GM18505 (cell line): ENCODE data around the gene C12orf54.
"Not testable (repeated sequence)": the region's sequence is repeated elsewhere in the genome, so short reads cannot be mapped to it uniquely, and the experiment has no call there.

Experiments
- ATAC-seq: cut with Tn5 transposase; IDR thresholded peaks from one replicate; pipeline ENCODE4 v1.9.1; 2021; ENCODE audit not compliant: unreplicated experiment
- POLR2A ChIP-seq: IDR thresholded peaks from 4 replicates; pipeline ENCODE4 v1.6.1; 2011; ENCODE audit warnings: borderline replicate concordance; ENCODE audit not compliant: insufficient read depth, insufficient read length; ENCODE audit errors: extremely low read depth

C12orf54 gene

GRCh38 chr12:48482198-48482597 lies at the start of gene C12orf54:
TSS of gene C12orf54 (plus strand) at chr12:48482498. CDS start at chr12:48483297, 799 bp downstream.
- ATAC-seq = no peak

GRCh38 chr12:48434016-48434415 lies 48.3 kb upstream of the C12orf54 start:
- not testable (repeated sequence) for ATAC-seq

More at GRCh38 chr12:48482198-48482597, at the start of gene C12orf54:
- no peak for TF ChIP-seq POLR2A

- no peak for ATAC-seq
- no peak for TF ChIP-seq POLR2A
Observed at GRCh38 chr12:48441069-48441468, 41.2 kb upstream of the C12orf54 start.

- no peak for TF ChIP-seq POLR2A
- ATAC-seq = no peak
Observed at GRCh38 chr12:48442179-48442847, 40.0 kb upstream of the C12orf54 start.

GRCh38 chr12:48445538-48445937 lies 36.8 kb upstream of the C12orf54 start:
- ATAC-seq = no peak
- TF ChIP-seq POLR2A = no peak

- ATAC-seq = no peak
- no peak for TF ChIP-seq POLR2A
Observed at GRCh38 chr12:48446161-48446776, 36.0 kb upstream of the C12orf54 start.

GRCh38 chr12:48447755-48448154 lies 34.5 kb upstream of the C12orf54 start:
- TF ChIP-seq POLR2A = no peak
- no peak for ATAC-seq

- ATAC-seq = no peak
Observed at GRCh38 chr12:48451372-48451771, 30.9 kb upstream of the C12orf54 start.

GRCh38 chr12:48452961-48453360 lies 29.3 kb upstream of the C12orf54 start:
- ATAC-seq = not testable (repeated sequence)

More at GRCh38 chr12:48451372-48451771, 30.9 kb upstream of the C12orf54 start:
- TF ChIP-seq POLR2A = no peak

- no peak for TF ChIP-seq POLR2A
- ATAC-seq = no peak
Observed at GRCh38 chr12:48454667-48455066, 27.6 kb upstream of the C12orf54 start.

GRCh38 chr12:48455116-48455515 lies 27.2 kb upstream of the C12orf54 start:
- no peak for ATAC-seq
- no peak for TF ChIP-seq POLR2A

- no peak for ATAC-seq
- no peak for TF ChIP-seq POLR2A
Observed at GRCh38 chr12:48459259-48459658, 23.0 kb upstream of the C12orf54 start.

- ATAC-seq = not testable (repeated sequence)
Observed at GRCh38 chr12:48469027-48469426, 13.3 kb upstream of the C12orf54 start.

- no peak for ATAC-seq
- TF ChIP-seq POLR2A = no peak
Observed at GRCh38 chr12:48472259-48472658, 10.0 kb upstream of the C12orf54 start, which contains the start of gene ANP32D. TSS of gene ANP32D (plus strand) at chr12:48472559. CDS start at chr12:48472665, 106 bp downstream.
